H1 (cell line): ENCODE measurements around the gene IL6ST.

Experiments used
- CTCF ChIP-seq, 3 experiments: IDR thresholded peaks; 1 replicate in 2 of 3; 2 replicates in 1 of 3; pipeline versions ENCODE4 v1.5.1 to v1.6.1; 2011; ENCODE audit warnings: low read length in 3 of 3, mild to moderate bottlenecking in 3 of 3, inconsistent platforms in 2 of 3, low read depth in 1 of 3, moderate library complexity in 1 of 3; ENCODE audit not compliant: insufficient read depth in 1 of 3; ENCODE audit errors: control extremely low read depth in 1 of 3
- NRF1 ChIP-seq: IDR thresholded peaks from 2 replicates; pipeline ENCODE4 v1.6.1; 2011; ENCODE audit warnings: mild to moderate bottlenecking, low read depth, low read length, improper control_type of control experiment
- SIN3A ChIP-seq, 2 experiments: IDR thresholded peaks in 1 of 2; conservative IDR thresholded peaks in 1 of 2; 2 replicates each; pipeline ENCODE4 v1.6.1; 2011 to 2012; ENCODE audit warnings: low read length in 2 of 2, improper control_type of control experiment in 1 of 2, low read depth in 1 of 2, mild to moderate bottlenecking in 1 of 2

GRCh38 chr5:55897206-55897894 lies 97.4 kb downstream of the IL6ST start:
- TF ChIP-seq CTCF (IDR thresholded peaks at IDR 0.05; ENCODE audit: control extremely low read depth in 1 of 3, insufficient read depth in 1 of 3, low read depth in 1 of 3, low read length in 3 of 3) (no peak), NRF1 (no peak), SIN3A (conservative IDR thresholded peaks at IDR 0.05 in 1 of 2, IDR thresholded peaks at IDR 0.05 in 1 of 2; ENCODE audit: low read depth in 1 of 2, low read length in 2 of 2) (no peak)
